Activated CD4-positive, alpha-beta T cell treated with anti-CD3 and anti-CD28 coated beads, Interleukin-10, Interleukin-2, amounts not matched to agents 100 ng/mL and 50 ng/mL, durations not matched to agents 16 hours and 8 hours (primary cell): ENCODE measurements around the gene AUTS2.

Experiments used
- DNase-seq: peaks from one replicate; pipeline ENCODE4 v3.0.0-alpha.2; 2020

The AUTS2 gene

DNA sequence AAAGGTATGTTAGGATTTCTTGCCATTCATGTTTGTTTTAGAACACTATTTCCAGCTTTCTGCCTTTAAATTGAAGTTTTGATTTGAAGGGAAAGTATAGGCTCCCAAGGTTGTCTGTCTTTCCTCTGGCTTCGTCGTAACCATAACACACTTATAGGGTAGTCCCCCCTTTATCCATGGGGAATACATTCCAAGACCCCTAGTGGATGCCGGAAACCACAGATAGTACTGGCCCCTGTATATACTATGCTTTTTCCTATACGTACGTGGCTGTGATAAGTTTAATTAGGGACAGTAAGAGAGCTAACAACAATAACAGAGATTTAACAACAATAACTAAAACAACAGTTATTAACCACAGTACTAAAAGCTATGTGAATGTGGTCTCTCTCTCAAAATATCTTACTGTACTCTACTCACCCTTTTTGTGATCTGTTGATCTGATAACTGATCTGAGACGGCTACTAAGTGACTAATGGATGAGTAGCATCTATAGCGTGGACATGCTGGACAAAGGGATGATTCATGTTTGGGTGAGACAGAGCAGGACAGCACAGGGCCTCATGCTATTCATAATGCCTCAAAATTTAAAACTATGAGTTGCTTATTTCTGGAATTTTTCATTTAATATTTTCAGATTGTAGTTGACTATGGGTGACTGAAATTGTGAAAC is 273.1 kb downstream of the AUTS2 start:
- DNase-seq = no peak

- no peak for DNase-seq
These were observed 273.8 kb downstream of the AUTS2 start for GRCh38 chr7:69871886-69872569.

- DNase-seq = no peak
These were observed 275.2 kb downstream of the AUTS2 start for GRCh38 chr7:69873512-69873911.

DNA sequence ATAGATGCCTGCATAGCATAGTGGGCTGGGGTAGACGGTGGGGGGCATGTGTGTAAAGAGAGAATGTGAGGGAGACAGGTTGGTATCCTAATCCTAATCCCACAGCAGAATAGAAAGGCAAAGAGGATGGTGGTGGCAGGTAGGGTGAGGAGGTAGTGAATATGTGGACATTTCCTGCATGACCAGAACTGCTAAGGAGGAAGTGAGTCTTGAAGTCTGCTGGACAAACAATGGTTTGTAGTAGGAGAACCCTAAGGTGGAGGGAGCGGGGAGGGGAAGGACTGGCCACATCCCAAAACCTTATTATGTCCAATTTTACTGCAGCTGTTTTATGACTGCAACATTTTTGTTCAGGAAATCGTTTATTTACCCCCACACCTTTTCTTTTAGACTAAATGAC is 279.7 kb downstream of the AUTS2 start:
- no peak for DNase-seq

GRCh38 chr7:69878591-69878990 is 280.3 kb downstream of the AUTS2 start:
- no peak for DNase-seq

DNA sequence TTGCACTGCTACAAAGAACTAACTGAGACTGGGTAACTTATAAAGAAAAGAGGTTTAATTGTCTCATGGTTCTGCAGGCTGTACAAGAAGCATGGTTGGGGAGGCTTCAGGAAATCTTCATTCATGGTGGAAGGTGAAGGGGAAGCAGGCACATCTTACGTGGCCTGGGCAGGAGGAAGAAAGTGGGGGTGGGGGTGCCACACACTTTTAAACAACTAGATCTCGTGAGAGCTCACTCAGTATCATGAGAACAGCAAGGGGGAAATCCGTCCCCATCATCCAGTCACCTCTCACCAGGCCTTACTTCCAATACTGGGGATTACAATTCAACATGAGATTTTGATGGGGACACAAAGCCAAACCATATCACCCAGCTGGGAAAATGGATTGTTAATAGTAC is 281.7 kb downstream of the AUTS2 start:
- no peak for DNase-seq

DNA sequence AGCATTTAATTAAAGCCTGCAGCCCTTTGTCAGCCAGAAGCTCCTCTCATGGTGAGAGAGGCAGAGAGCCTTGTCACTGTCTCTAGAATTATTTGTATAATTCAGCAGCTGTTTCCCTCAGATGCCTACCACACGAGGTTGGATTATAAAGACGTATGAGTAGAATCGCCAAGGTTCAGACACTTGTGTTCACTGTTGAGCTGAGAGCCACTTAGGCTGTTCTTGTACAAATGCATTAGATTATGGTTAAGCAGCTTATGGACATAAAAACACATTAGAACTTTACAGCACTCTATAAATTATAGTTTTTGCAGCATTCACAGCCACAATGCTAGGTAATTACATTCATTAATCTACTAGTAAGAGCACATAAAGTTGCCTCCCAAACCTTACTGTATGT is 282.6 kb downstream of the AUTS2 start:
- no peak for DNase-seq

GRCh38 chr7:69882269-69882668 is 284.0 kb downstream of the AUTS2 start:
- no peak for DNase-seq

- DNase-seq = no peak
These were observed 285.2 kb downstream of the AUTS2 start for GRCh38 chr7:69883399-69883891.

- DNase-seq = no peak
These were observed 287.2 kb downstream of the AUTS2 start for GRCh38 chr7:69885431-69885830.

DNA sequence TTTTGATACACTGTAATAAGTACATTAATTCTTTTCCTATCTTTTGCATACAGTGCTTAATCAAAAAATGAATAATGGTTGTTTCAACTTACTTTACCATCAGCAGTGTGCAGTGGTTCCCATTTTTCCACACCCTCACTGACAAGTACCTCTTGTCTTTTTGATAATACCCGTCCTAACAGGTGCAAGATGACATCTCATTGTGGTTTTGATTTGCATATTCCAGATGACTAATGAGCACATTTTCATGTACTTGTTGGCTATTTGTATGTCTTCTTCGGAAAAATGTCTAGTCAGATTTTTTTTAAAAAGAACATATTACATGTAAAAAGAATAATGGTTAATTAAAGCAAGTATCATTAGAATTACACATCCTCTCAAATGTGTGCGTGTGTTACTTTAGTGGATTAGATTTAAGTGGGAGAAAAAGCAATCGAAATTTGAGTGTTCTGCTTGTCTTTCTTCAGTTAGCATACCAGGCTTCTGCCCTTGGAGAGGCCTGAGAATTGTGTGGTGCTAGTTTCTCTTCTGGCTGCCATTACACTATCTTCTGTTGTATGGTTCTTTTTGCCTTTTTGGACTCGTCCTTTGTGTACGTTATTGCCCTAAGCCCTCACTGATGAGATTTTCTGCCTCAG is 291.2 kb downstream of the AUTS2 start:
- no peak for DNase-seq

GRCh38 chr7:69889976-69890351 is 291.7 kb downstream of the AUTS2 start:
- DNase-seq = no peak

- no peak for DNase-seq
These were observed 294.5 kb downstream of the AUTS2 start for GRCh38 chr7:69892790-69893189.

GRCh38 chr7:69893906-69894305 is 295.6 kb downstream of the AUTS2 start:
- no peak for DNase-seq

- no peak for DNase-seq
These were observed 297.2 kb downstream of the AUTS2 start for GRCh38 chr7:69895446-69895845.

DNA sequence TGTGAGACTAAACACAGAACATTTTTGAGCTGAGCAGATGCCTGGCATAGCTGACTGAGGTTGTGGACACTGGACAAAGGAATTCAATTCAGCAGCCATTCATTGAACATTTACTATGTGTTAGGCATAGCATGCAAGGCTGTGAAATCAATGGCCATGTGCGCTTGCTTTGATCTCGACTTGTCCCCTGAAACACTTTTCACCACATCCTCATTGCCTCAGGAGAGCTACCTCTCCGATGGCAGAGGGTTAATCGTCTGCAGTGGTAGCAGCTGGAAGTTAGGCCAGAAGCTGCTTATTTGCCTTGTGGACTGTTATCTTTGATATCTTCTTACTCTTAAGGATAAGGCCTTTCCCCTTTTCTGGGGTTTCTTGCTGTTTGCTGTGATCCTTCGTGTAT is 297.8 kb downstream of the AUTS2 start:
- DNase-seq = no peak

- no peak for DNase-seq
These were observed 299.9 kb downstream of the AUTS2 start for GRCh38 chr7:69898189-69898588.

DNA sequence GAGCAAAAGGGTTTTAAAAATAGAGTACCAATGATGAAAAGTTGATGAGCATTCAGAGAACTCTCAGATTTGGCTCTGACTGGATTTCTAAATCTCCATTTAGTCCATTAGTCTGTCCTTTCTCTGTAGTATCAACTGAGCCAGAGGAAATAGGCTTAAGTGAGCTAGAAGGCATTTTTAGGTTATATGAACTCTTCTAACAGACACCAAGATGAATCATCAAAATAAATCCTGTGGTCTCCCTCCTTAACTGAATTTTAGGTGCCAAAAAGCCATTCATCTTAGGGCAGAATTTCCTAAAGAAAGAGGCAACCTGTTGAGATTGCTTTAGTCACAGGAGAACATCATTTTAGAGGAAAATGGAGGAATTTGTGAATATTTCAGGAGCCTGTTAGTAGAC is 305.1 kb downstream of the AUTS2 start:
- no peak for DNase-seq

DNA sequence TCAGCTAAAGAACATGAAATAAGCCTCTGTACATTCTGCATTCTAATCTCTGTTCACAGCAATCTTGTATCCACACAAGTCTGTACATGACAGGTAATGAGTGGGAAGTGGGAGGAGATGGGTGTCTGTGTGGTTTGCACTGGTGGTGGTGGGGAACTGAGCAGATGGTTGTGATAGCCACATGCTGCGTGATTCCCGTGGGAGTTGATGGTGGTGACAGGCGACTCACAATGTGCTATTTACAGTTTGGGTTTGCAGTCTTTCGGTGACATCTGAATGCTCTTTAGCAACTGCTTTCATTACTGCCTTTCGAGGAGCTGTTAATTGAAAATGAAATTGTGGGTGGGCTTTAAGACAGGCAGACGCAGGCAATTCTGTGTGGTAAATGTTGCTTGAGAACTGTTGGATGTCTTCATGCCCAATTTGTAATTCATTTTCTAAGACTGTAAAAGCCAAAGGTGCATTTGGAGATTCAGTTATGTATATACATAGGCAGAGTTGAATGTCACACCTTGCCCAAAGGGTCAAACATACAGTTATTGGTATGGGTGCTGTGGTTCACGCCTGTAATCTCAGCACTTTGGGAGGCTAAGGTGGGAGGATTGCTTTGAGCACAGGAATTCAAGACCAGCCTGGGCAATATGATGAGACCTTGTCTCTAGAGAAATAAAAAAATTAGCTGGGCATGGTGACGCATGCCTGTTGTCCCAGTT is 308.2 kb downstream of the AUTS2 start:
- no peak for DNase-seq

- DNase-seq = no peak
These were observed 309.4 kb downstream of the AUTS2 start for GRCh38 chr7:69907720-69908119.

DNA sequence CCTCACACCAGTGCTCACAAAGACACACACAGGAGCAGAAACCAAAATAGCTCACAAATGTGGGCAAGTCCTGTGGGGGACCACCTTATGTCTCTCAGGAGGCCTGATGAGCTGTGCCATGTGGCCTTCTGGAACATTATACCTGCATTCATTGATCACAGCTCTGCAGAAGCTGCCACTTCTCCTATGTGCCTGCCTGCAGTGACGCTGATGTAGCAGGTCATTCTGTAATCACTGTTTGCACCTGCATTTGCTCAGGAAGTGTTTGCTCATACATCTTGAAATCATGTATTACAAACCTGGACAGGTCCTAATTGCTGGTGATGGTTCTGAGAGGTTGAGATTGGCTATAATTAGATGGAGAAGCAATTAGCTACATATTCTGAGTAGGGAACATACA is 310.2 kb downstream of the AUTS2 start:
- no peak for DNase-seq

DNA sequence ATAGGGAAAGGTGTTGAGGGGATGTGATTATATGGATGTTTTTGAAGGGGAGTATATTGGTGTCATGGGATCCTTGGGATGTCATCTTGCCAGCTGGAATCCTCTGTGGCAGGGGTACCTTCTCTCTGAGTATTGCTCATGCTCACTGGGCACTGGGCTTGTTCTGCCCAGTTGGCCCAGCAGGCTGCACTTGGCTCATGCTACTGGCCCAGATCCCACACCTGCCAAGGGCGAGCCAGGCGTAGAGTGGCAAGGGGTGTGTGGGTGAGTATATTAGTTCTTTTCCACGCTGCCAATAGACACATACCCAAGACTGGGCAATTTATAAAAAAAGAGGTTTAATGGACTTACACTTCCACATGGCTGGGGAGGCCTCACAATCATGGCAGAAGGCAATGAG is 311.9 kb downstream of the AUTS2 start:
- DNase-seq = no peak

GRCh38 chr7:69911337-69911736 is 313.1 kb downstream of the AUTS2 start:
- no peak for DNase-seq

DNA sequence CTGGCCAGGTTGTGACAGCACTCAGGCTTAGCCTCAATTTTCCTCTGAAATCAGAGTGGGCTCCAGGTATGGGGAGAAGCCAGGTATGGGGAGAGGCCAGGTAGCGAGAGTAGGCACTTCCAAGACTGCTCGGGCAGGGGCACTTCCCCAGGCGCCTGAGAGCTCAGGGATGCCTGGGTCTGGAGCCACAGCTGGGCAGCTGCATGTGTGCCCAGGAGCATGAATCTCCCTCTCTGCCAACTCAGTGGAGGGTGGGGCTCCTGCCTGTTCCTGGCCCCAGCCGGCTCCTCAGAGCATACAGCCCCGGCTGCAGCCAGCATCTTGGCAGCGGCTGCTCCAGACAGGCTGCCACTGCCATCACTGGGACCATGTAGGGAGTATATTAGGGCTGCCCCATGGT is 313.9 kb downstream of the AUTS2 start:
- DNase-seq = no peak
